ENCODE results near the gene TBCE.
"Not testable (repeated sequence)": the region's sequence is repeated elsewhere in the genome, so short reads cannot be mapped to it uniquely, and the experiment has no call there.

The TBCE gene

GRCh38 chr1:235351898-235352297, 15.3 kb upstream of the TBCE start:
- no peak for DNase-seq

DNA sequence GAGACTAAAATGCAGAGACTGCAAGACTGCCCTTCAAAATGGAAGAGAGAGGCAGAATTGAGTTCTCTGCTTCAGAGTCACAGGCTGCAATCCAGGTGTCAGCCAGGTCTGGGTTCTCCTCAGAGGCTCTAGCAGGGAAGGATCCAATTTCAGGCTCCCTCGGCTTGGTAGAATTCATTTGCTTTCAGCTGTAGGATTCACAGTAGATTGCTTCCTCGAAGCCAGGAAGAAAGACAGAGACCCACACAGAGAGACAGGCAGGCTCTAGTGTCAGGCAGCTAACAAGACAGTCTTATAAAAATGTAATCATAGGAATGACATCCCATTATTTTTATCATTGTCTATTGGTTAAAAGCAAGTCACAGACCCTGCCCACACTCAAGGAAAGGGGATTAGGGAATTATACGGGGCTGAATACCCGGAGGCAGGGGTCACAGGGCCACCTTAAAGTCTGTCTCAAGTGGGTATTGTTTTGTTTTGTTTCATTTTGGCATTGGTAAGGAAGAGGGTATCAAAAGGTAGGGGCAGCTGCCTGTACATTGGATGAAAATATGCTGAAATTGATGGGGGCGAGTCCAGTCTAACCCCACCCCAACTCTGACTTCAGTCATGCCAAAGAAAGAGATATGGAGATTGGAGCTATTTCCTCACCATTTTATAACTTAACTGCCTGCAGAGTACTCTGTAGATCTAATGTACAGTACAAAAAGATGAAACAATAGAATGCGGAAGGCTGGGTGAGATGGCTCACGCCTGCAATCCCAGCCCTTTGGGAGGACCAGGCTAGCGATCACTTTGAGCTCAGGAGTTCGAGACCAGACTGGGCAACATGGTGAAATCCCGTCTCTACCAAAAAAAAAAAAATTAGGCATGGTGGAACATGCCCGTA, 9.5 kb upstream of the TBCE start:
- no peak for DNase-seq

- DNase-seq = no peak
These were observed 8.3 kb upstream of the TBCE start for GRCh38 chr1:235358899-235359298.

DNA sequence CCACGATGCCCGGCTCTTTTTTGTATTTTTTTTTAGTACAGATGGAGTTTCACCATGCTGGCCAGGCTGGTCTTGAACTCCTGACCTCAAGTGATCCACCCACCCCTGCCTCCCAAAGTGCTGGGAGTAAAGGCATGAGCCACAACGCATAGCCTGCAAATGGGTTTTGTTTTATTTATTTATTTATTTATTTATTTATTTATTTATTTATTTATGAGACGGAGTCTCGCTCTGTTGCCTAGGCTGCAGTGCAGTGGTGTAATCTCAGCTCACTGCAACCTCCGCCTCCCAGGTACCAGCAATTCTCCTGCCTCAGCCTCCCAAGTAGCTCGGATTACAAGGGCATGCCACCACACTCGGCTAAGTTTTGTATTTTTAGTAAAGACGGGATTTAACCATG, 3.0 kb upstream of the TBCE start:
- DNase-seq = not testable (repeated sequence)

DNA sequence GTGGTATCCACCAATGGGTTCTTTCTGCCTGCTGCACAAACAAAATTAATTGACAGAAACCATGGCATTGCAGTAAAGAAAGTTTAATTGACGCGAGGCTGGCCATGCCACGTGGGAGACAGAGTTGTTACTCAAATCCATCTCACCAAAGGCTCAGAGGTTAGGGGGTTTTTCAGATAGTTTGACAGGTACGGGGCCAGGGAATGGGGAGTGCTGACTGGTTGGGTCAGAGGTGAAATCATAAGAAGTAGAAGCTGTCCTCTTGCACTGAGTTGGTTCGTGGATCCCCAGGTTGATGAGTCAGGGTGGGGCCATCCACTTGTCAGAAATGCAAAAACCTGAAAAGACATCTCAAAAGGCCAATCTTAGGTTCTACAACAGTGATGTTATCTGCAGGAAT, 941 bp upstream of the TBCE start:
- DNase-seq = no peak

DNA sequence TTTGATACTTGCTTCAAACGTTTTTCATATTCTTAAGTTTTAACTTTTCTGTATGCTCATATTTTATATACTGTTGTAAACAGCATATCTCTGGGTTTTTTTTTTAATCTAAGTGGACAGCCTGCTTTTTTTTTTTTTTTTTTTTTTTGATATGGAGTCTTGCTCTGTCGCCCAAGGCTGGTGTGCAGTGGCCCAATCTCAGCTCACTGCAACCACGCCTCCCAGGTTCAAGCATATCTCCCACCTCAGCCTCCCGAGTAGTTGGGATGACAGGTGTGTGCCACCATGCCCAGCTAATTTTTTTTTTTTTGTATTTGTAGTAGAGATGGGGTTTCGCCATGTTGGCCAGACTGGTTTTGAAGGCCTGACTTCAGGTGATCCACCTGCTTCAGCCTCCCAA, 1.2 kb downstream of the TBCE start:
- DNase-seq = no peak

DNA sequence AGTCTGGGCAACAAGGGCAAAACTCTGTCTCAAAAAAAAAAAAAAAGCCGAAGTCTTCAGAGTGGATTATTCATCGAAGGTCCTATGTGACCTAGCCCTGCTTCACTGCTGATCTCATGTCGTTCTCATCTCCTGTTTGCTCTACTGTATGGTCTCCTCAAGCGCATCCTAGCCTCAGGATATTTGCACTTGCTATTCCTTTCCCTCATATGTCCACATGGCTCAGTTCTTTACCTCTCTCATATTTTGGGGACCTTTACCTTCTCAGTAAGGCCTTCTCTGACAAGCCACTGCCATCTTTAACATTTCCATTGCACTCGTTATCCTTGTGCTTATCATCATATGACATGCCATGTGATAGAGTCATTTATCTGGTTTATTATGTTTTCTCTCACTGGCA, 2.6 kb downstream of the TBCE start:
- DNase-seq = no peak

DNA sequence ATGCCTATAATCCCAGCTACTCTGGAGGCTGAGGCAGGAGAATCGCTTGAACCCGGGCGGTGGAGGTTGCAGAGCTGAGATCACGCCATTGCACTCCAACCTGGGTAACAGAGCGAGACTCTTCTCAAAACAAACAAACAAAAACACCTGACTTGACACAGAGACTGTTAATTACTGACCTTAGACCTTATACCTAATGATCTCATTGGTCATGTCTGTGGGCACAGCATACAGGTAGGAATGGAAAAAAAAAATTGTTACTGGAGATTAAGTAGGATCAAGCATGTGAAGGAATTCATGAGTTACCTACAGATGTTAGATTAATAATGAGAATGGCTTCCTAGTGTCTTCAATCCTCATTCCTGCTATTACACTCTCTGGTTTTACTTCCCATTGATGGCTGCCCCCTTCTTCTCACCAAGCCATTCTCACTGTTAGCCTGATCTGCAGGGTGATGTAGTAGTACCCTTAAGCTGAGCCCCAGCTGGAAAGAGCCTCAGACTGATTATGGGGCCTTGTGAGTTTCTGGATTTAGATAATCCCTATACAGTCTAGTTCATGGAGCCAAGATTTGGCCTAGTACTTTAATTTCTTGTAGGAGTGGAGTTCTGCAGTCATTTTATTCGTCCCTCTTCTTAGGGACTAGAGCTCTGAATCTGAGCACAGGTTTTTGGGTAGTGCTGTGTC, 8.8 kb downstream of the TBCE start:
- DNase-seq = no peak

GRCh38 chr1:235378134-235378735, 11.0 kb downstream of the TBCE start:
- DNase-seq = not testable (repeated sequence)

DNA sequence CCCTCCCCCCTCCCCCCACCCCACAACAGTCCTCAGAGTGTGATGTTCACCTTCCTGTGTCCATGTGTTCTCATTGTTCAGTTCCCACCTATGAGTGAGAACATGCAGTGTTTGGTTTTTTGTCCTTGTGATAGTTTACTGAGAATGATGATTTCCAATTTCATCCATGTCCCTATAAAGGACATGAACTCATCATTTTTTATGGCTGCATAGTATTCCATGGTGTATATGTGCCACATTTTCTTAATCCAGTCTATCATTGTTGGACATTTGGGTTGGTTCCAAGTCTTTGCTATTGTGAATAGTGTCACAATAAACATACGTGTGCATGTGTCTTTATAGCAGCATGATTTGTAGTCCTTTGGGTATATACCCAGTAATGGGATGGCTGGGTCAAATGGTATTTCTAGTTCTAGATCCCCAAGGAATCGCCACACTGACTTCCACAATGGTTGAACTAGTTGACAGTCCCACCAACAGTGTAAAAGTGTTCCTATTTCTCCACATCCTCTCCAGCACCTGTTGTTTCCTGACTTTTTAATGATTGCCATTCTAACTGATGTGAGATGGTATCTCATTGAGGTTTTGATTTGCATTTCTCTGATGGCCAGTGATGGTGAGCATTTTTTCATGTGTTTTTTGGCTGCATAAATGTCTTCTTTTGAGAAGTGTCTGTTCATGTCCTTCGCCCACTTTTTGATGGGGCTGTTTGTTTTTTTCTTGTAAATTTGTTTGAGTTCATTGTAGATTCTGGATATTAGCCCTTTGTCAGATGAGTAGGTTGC, 14.9 kb downstream of the TBCE start:
- not testable (repeated sequence) for DNase-seq

DNA sequence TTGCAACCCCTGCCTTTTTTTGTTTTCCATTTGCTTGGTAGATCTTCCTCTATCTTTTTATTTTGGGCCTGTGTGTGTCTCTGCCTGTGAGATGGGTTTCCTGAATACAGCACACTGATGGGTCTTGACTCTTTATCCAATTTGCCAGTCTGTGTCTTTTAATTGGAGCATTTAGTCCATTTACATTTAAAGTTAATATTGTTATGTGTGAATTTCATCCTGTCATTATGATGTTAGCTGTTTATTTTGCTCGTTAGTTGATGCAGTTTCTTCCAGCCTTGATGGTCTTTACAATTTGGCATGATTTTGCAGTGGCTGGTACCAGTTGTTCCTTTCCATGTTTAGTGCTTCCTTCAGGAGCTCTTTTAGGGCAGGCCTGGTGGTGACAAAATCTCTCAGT, 18.4 kb downstream of the TBCE start:
- not testable (repeated sequence) for DNase-seq

GRCh38 chr1:235391874-235392273, 24.6 kb downstream of the TBCE start:
- DNase-seq = no peak

GRCh38 chr1:235397733-235398132, 30.5 kb downstream of the TBCE start:
- DNase-seq = no peak

- DNase-seq = no peak
These were observed 32.4 kb downstream of the TBCE start for GRCh38 chr1:235399661-235400060.

GRCh38 chr1:235401251-235401650, 34.0 kb downstream of the TBCE start:
- no peak for DNase-seq

DNA sequence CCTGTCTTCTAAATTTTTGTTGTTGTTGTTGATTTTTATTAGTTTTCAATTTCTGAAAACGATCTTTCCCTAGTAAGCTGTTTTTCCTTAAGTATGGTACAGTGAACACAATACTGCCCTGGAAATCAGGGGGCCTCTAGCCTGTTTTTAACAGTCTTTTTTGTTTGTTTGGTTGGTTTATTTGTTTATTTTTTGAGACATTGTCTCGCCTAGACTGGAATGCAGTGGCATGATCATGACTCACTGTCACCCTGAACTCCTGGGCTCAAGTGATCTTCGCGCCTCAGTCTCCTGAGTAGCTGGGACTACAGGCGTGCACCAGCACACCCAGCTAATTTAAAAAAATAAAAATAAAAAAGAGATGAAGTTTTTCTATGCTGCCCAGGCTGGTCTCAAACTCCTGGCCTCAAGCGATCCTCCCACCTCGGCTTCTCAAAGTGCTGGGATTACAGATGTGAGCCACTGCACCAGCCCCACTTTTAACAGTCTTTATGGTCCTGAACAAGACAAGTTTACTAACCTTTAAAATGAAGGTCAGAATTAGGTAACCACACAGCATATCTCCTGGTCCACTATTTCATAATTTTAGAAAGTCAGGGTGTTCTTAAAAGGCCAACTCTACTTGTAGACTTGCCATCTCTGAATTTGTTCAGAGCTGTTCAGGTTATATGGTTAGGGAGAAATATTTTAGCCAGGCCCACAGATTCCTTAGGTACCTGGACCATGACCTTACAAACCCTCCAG, 35.4 kb downstream of the TBCE start:
- DNase-seq = no peak

- DNase-seq = no peak
These were observed 36.4 kb downstream of the TBCE start for GRCh38 chr1:235403593-235403992.

DNA sequence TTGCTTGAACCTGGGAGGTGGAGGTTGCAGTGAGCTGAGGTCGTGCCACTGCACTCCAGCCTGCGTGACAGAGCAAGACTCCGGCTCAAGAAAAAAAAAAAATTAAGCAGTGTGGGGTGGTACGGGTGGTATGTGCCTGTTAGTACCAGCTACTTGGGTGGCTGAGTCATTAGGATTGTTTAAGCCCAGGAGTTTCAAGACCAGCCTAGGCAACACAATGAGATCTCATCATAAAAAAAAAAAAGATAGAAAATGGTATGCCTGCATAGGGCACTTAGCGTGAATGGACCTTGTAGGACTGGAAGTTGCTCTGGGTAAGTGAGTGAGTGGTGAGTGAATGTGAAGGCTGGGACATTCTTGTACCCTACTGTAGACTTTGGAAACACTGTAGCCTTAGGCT, 37.0 kb downstream of the TBCE start:
- DNase-seq = no peak

DNA sequence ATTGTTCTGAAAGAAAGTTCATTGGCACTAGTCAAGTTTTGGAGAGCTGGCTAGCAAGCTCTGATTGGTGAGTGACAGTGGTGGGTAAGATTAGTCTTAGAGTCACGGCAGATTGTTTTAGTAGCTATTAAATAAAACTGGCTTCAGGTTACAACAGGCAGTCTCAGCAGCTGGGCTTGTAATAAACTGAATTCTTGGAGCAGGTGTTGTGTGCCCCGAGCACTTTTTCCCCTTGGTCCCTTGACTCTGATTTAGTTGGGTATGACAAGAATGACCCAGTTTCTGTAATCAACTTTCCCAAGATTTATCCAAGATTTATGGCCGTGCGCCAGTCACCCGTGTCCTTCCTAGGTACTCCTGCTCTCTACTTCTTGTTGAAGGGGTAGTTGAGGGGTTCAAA, 40.2 kb downstream of the TBCE start:
- no peak for DNase-seq

DNA sequence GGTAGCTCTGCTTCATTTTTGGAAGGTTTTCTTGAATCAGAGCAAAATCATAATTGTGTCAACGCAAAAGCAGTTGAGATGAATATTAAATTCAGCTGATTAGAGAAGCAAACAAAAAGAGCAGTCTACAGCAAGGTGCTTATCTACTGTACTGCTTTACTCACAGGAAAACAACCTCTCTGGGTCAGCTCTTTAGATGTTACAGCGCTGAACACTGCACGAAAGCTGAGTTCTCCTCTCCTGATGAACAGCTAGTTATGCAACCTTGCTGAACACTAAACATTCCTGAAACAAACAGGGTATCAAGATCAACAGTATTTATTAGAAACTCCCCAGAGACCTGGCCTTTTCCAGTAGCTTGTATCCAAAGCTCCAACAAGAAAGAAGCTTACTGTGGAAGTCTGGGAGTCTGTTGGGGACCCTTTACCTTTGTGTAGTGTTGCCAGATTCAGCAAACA, 41.3 kb downstream of the TBCE start:
- DNase-seq = no peak

DNA sequence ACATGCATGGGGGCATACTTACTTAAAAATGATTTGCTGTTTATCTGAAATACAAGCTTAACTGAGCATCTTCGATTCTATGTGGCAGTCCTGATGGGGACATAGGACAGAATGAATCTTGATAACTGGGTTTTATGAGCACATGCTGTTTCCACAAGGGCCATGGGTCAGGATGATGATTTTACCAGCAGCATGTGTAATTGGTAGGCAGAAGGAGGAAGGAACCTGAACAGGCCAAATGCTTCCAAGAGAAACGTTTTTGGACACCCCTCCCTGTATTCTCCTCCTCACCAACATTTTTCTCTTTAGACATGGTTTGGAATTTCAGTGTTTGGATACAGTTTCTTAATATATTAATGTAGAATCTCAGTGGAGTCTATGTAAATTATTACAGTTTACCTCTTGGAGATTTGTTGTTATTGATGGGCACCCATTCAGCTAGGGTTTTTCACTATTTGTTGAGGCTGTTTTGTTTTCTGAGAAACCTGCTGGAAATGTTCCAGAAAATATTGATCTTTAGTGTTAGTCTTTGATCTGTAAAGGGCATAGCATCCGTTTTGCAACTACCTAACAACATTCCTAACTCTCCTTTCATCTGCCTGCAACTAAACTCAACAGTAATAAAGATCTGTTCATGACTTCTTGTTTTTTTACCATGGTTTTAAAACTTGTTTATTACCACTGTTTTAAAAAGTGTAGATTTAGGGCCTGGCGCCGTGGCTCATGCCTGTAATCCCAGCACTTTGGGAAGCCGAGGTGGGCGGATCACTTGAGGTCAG, 42.0 kb downstream of the TBCE start:
- DNase-seq = no peak

Data from retina (tissue), 1 donor.